BJ (cell line): ENCODE results near the gene ULBP2. TPM values are rescaled to one million over a fixed set of nuclear protein-coding genes. Genes with fewer than 3 reads are reported as not detected.
A peak's percentile ranks its signal among the peaks of the same experiment; 100 is the strongest.

Experiments
- CTCF ChIA-PET: fragments of 350-600 bp; formaldehyde crosslinking; extraction: SDS; loops from one replicate; lab custom pipeline; 2021; ENCODE audit warnings: antibody characterized with exemption, inconsistent platforms; lab: Yijun Ruan, JAX
- POLR2A ChIA-PET: fragments of 300-600 bp; sonication (Branson Sonifier 250); formaldehyde crosslinking; extraction: SDS; loops from one replicate; lab custom pipeline; 2021; ENCODE audit warnings: antibody characterized with exemption; lab: Charles Lee
- DNase-seq: peaks from one replicate; pipeline ENCODE4 v3.0.0-alpha.2; 2011; ENCODE audit warnings: low read depth
- H3K27me3 ChIP-seq: 2 replicates; pipeline ENCODE4 v1.6.0; 2011; ENCODE audit warnings: low read length; ENCODE audit not compliant: control insufficient read depth, insufficient read depth
- H3K36me3 ChIP-seq: 2 replicates; pipeline ENCODE4 v1.5.1; 2011; ENCODE audit warnings: low read length; ENCODE audit not compliant: control insufficient read depth, insufficient read depth
- H3K4me3 ChIP-seq: 2 replicates; pipeline ENCODE4 v1.5.1; 2011; ENCODE audit warnings: low read depth, mild to moderate bottlenecking, control low read depth, low read length
- CTCF ChIP-seq: IDR thresholded peaks from 2 replicates; pipeline ENCODE4 v1.5.1; 2011; ENCODE audit warnings: low read depth, mild to moderate bottlenecking, control low read depth, inconsistent platforms, low read length, moderate library complexity; ENCODE audit not compliant: insufficient read depth
- polyA plus RNA-seq: library from polyadenylated mRNA; depleted of rRNA; stranded (reverse); fragments of >200 nt; gene quantifications from 2 replicates; pipeline ENCODE4 v1.2.3, GENCODE V29; 2011

The ULBP2 gene
- polyA plus RNA-seq, 1 experiment, result 22.8 TPM

- no peak overlapping the region for H3K4me3 ChIP-seq
- DNase-seq, result no peak
- CTCF ChIA-PET, result interaction anchor here (0.6 to 2.7 kb wide), 3 partner anchors 26 to 185 kb away, joined by 3 to 11 read pairs (median 3); no protein-coding TSS in a partner anchor
Measured at GRCh38 chr6:149931501-149931900, 10.3 kb upstream of the ULBP2 start.

DNA sequence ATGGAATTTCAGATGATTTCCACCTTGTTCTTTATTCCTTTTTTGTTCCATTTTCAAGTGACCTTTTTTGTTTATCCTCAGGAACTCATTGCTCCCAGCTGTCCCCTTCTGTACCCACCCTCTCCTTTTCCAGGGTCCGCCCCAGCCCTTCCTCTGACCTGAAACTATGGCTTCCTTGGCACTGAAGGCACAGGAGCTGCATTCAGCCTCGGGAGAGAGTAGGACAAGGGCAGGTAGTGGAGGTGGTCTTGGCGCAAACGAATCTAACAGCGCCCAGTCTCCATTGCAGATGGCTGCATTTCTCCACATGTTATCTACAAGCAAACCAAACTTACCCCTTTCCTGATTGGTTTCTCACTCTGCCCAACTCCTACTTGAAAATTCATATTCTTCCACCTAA, 8.8 kb upstream of the ULBP2 start:
- no peak for TF ChIP-seq CTCF
- H3K27me3 ChIP-seq, result peaks cover 28% of the 10 kb centered on the region
- POLR2A ChIA-PET, result no interaction called here
- no peak for DNase-seq
- no peaks in the 10 kb centered on the region for H3K36me3 ChIP-seq
- no peak overlapping the region for H3K4me3 ChIP-seq
- CTCF ChIA-PET, result interaction anchor here (0.6 to 2.7 kb wide), 3 partner anchors 28 to 395 kb away, joined by 3 to 11 read pairs (median 3); no protein-coding TSS in a partner anchor

More at GRCh38 chr6:149931501-149931900, 10.3 kb upstream of the ULBP2 start:
- POLR2A ChIA-PET, result no interaction called here
- Histone ChIP-seq H3K36me3 (no peaks in the 10 kb centered on the region), H3K27me3 (peaks cover 22% of the 10 kb centered on the region)
- no peak for TF ChIP-seq CTCF

- 0 out of 2 replicates have a peak, but pooled peaks have one; percentile 4 for TF ChIP-seq CTCF
- POLR2A ChIA-PET, result no interaction called here
- H3K4me3 ChIP-seq, result no peak overlapping the region
- DNase-seq, result no peak
- H3K36me3 ChIP-seq, result no peaks in the 10 kb centered on the region
- peaks cover 28% of the 10 kb centered on the region for H3K27me3 ChIP-seq
- CTCF ChIA-PET, result interaction anchor here (2.7 kb wide), 1 partner anchor 83 kb away, joined by 11 read pairs; no protein-coding TSS in a partner anchor
Measured at GRCh38 chr6:149933461-149933860, 8.4 kb upstream of the ULBP2 start.

DNA sequence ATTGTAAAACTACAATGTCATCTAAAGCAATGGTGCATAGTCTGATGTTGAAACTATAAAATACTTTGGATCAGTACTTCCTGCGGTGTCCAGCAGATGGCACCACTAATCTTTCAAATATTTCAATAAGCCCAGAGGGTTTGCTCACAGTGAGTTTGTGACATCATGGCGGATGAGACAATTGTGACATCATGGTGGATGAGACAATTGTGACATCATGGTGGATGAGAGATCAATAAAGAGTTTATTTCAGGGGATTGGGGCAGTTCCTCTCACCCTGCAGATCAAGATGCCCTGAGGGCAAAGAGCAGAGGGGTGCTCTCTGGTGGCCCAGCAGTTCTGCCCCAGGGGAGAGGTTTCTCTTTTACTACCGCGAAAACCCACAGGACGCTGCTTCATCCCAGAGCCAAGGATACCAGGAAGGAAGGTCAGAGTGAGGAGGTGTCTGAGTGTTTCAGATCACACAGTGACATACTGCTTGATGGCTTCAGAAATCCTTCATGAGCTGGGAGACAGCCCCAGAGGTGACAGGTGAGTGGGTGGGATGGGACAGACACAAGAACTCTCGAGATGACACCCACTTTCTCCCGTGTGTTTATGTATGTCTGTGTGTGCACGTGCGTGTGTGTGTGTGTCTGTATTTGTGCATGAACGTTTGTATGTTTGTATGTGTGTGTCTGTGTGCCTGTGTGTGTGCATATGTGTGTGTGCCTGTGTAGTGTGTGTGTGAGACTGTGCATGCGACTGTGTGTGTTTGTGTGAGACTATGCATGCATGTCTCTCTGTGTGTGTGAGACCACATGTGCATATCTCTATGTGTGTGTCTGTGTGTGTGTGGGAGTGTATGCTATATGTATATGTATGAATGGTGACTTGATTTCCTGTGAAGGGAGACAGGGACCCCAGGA, 7.3 kb upstream of the ULBP2 start:
- CTCF ChIA-PET, result interaction anchor here (1.1 to 2.8 kb wide), 3 partner anchors 8 to 82 kb away, joined by 3 to 24 read pairs (median 3); no protein-coding TSS in a partner anchor
- H3K36me3 ChIP-seq, result no peaks in the 10 kb centered on the region
- POLR2A ChIA-PET, result no interaction called here
- DNase-seq, result no peak
- peaks cover 24% of the 10 kb centered on the region for H3K27me3 ChIP-seq
- TF ChIP-seq CTCF, result peak; percentile 71
- H3K4me3 ChIP-seq, result no peak overlapping the region

DNA sequence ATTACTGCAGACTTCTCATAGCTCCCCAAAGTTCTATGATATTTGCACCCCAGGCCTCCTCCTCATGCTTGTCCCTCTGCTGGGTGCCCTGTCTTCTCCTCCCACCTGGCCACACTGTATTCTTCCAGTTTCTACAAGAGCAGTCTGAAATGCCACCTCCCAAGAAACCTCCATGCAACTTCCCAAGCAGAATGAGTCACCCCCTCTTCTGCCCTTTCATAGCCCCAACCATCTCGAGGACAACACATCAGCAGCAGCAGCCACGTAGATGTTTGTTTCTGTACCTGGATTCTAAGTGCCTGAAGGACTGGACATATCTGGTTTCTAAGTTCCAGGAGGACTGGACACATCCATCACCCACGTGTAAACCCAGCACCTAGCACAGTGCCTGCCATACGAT, 6.6 kb upstream of the ULBP2 start:
- CTCF ChIA-PET, result interaction anchor here (1.1 to 2.8 kb wide), 3 partner anchors 8 to 81 kb away, joined by 3 to 24 read pairs (median 3); no protein-coding TSS in a partner anchor
- DNase-seq, result no peak
- Histone ChIP-seq H3K36me3 (no peaks in the 10 kb centered on the region), H3K4me3 (no peak overlapping the region), H3K27me3 (peaks cover 21% of the 10 kb centered on the region)
- POLR2A ChIA-PET, result no interaction called here
- no peak for TF ChIP-seq CTCF
